ENCODE data around the gene CSF2RB.
"Not testable (repeated sequence)": the region's sequence is repeated elsewhere in the genome, so short reads cannot be mapped to it uniquely, and the experiment has no call there.

The CSF2RB gene

GRCh38 chr22:36963302-36963701 is 49.9 kb downstream of the CSF2RB start:
- no peak for DNase-seq (ENCODE audit: extremely low read depth in 1 of 2, low read depth in 1 of 2)

DNA sequence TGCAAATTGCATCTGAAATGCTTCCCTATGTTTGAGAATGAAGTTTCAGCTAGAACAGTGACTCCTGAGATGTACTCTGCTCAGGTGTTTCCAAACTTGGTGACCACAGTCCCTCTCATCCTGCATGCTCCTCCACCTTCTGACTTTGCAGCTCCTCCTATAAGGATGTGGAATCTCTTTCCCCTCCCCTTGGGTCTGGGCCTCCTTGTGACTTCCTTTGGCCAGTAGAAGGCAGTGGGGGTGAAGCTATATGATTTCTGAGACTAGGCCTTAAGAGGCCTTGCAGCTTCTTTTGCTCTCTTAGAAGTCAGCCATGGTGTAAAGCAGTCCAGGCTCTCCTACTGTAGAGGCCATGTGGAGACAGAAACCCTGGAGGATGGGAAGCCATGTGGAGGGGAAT is 50.7 kb downstream of the CSF2RB start:
- DNase-seq (ENCODE audit: extremely low read depth in 1 of 2, low read depth in 1 of 2): no peak

GRCh38 chr22:36965696-36966095 is 52.3 kb downstream of the CSF2RB start:
- no peak for DNase-seq (ENCODE audit: extremely low read depth in 1 of 2, low read depth in 1 of 2)

DNA sequence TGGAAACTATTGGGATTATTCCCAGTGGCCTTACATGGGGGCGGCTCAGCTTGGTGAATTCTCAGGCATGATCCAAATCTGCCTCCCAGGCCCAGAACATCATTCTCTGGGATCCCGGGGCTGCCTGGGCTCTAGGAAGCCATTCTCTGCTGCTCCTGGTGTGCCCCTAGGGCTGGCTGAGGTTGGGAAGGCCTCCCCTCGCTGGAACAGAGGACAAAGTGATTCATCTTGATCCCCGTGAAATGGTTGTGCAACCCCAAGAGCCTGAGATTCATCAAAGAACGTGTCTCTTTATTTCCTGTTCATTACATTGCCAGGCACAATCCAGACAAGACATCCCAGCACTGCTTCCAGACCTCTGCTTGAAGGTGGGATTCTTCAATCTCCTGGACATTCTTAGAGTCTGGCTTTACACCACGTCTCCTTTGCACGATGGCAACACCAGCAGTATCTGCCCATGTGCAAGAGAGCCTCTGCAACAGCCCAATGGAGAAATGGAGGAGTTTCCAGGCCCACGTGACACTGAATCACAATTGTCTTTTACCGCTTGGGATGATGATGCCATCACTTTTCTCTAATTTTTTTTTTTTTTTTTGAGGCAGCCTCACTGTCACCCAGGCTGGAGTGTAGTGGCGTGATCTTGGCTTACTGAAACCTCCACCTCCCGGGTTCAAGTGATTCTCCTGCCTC is 53.6 kb downstream of the CSF2RB start:
- DNase-seq (ENCODE audit: extremely low read depth in 1 of 2, low read depth in 1 of 2): no peak

DNA sequence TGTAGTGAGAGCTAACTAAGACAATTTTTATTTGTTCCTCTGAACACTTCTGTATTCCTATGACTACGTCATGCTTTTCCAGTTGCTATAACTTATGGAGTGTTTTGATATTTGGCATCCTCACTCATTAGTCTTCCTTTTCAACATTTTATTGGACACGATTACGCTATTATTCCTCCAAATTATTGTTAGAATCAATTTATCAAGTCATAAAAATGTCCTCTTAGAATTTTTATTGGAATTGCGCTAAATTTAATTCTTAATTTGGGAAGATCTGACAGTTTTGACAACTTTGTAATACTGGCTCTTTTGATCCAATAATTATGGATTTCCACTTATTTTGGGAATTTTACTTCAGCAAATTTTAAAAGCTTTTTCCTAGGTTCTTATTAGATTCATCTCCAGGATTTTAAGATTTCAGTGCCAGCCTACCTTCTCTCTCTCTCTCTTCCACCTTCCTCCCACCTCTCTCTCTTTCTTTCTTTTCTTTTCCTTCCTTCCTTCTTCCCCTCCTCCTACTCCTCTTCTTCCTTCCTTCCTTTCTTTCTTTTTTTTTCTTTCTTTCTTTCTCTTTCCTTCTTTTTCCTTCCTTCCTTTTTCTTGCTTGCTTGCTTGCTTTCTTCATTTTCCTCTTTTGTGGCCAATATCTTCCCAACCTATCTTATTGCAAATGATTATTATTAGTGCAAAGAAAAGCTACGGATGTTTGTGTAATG is 55.0 kb downstream of the CSF2RB start:
- DNase-seq (ENCODE audit: extremely low read depth in 1 of 2, low read depth in 1 of 2): no peak

DNA sequence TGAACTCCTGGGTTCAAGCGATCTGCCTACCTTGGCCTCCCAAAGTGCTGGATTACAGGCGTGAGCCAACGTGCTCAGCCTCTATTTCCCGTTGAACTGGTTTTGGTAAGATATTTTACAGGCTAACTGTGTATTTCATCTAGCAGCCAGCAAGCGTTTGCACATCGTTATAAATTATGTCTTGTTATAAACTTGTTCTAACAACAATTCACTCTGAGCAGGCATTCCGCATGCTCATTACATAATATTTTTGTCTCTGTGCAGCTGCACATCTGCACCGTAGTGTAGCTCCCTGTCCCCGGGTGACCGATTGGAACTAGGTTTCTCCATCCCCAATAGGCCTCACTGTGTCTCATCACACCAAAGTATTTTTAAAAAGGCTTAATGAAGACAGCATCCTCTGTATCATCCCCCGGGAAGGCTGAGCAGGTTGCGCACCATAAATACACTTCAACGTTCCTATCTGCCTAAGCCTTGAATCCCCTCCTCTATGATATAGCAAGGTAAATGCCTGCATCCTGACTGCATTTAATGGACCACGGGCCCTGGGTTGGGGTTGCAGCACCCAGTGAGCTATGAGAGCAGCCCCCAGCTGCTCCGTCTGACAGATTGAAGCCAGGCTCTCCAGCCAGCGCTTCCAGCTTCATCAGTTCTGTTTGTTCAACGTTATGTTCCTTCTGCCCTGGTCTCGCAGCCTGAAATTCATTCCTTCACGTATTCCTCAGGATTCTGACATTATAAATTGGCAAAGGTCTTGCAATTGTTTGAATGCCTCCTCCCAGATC is 58.1 kb downstream of the CSF2RB start:
- DNase-seq (ENCODE audit: extremely low read depth in 1 of 2, low read depth in 1 of 2): no peak

DNA sequence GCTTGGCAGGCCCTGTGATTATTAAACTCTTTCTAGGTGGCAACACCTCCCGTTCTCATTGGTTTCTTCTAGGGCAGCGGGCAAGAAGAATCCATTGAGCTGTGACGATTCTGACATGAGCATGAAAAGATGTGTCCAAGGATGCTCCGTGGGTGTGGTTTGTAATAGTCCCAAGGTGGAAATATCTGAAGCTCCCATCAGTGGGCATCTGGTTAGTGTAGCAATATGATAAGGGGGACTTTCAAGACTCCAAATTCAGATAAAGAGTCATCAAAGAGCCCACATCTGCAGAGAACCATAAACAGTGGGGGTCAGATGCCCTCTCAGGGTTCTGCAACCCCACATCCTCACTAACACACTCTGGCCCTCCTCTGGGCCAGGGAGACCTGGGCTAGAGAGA is 63.2 kb downstream of the CSF2RB start:
- DNase-seq (ENCODE audit: extremely low read depth in 1 of 2, low read depth in 1 of 2): no peak

- peak; percentile 52 to 75 for DNase-seq (ENCODE audit: extremely low read depth in 1 of 2, low read depth in 1 of 2)
Measured at GRCh38 chr22:36977401-36977861, 64.0 kb downstream of the CSF2RB start.

DNA sequence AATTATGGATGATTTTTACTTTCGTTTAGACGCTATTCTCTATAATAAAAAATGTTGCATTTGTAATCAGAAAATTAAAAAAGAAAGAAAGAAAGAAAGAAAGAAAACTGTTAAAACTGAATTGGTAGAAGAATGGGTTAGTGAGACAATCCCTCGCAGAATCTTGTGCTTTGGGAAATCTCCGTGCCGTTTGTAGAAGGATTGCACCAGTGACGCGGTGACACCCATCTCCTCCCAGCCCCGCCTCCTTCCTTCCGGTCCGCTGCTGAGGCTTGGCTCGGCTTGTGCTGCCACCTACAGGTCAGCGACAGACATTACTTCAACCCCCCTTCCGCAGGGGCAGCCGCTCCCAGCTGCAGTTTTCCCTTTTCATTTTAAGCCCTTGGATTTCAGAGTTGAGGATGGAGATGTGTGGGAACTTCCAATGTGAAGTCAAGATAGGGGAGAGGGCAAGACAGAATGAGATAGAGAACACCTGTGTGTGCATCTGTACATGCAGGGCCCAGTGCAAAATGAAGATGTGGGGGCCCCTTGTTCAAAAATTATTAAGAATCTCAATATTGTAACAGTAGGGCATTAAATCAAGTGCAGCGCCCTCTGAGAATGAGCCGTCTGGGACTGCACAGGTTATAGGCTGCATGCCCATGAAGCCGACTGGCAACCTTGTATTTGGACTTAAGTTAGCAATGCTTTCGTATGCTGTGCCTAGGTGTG is 64.7 kb downstream of the CSF2RB start:
- DNase-seq (ENCODE audit: extremely low read depth in 1 of 2, low read depth in 1 of 2): peak; percentile 75 to 87

- DNase-seq (ENCODE audit: extremely low read depth in 1 of 2, low read depth in 1 of 2): no peak
Measured at GRCh38 chr22:36979016-36979910, 65.8 kb downstream of the CSF2RB start.

DNA sequence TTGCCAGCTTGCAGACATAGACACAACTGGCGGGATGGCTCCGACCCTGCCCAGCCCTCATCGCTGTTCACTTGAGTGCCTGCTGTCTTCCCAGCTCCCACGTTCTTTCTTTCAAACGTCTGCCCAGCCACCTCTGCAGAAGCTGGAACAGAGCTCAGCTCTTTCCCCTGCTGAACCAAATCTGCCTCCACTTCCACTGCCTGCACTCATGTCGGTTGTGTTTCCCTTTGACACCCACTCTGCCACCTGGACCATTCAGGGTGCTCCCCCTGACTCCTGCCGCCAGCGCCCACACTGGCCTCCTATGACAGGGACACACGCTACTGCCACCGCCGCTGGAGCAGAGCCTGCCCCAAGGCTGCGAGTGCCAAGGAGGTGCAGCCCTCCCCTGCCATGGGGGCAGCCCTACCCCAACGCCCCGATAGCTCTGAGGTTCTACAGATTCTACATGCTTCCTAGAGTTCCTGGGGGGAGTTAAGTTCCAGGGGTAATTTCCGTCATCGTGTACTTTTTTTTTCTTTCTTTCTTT is 67.9 kb downstream of the CSF2RB start:
- no peak for DNase-seq (ENCODE audit: extremely low read depth in 1 of 2, low read depth in 1 of 2)

DNA sequence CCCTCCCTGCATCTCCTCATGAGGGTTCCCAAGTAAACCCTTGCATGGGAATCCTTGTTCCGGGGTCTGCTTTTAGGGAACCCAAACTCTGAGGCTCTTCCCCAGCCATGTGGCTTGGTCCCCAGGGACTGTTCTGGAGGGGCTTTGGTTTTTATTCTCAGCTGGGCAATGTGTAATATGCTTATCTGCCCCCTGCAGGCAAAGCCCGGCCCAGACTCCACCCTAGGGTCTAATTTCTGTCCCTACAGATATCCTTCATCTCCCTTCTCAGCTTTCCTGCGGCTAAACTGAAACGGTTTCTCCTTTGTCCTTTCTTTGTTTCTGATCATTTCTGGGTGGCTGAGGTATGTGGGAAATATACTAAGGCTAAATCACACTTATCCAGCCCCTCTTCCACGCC is 68.7 kb downstream of the CSF2RB start:
- DNase-seq (ENCODE audit: extremely low read depth in 1 of 2, low read depth in 1 of 2): no peak

- DNase-seq (ENCODE audit: extremely low read depth in 1 of 2, low read depth in 1 of 2): no peak
Measured at GRCh38 chr22:36985211-36985889, 71.9 kb downstream of the CSF2RB start.

- DNase-seq (ENCODE audit: extremely low read depth in 1 of 2, low read depth in 1 of 2): no peak
Measured at GRCh38 chr22:36986242-36986821, 72.9 kb downstream of the CSF2RB start.

- DNase-seq (ENCODE audit: extremely low read depth in 1 of 2, low read depth in 1 of 2): no peak
Measured at GRCh38 chr22:36988075-36988832, 74.8 kb downstream of the CSF2RB start.

DNA sequence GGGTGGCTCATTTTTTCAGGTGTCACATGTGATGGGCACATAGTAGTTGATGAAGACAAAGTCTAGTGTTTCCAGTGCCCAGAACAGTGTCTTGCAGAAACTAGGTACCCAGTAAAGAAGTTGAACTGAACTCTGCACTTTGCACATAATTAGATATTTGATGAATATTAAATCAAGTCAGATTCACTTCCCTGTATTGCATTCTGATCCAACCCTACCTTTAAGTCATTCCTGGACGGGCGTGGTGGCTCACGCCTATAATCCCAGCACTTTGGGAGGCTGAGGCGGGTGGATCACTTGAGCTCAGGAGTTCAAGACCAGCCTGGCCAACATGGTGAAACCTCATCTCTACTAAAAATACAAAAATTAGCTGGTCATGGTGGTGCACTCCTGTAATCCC is 75.6 kb downstream of the CSF2RB start:
- DNase-seq (ENCODE audit: extremely low read depth in 1 of 2, low read depth in 1 of 2): not testable (repeated sequence)

Data from activated CD8-positive, alpha-beta memory T cell treated with anti-CD3 and anti-CD28 coated beads for 1 hour (primary cell).